HG02943 (cell line): ENCODE results near the gene RMDN2.

Experiments used
- ATAC-seq: cut with Tn5 transposase; IDR thresholded peaks from one replicate; pipeline ENCODE4 v1.9.1; 2021; ENCODE audit warnings: mild to moderate bottlenecking, low read depth, moderate library complexity; ENCODE audit not compliant: unreplicated experiment

RMDN2 gene, protein sequence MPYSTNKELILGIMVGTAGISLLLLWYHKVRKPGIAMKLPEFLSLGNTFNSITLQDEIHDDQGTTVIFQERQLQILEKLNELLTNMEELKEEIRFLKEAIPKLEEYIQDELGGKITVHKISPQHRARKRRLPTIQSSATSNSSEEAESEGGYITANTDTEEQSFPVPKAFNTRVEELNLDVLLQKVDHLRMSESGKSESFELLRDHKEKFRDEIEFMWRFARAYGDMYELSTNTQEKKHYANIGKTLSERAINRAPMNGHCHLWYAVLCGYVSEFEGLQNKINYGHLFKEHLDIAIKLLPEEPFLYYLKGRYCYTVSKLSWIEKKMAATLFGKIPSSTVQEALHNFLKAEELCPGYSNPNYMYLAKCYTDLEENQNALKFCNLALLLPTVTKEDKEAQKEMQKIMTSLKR

DNA sequence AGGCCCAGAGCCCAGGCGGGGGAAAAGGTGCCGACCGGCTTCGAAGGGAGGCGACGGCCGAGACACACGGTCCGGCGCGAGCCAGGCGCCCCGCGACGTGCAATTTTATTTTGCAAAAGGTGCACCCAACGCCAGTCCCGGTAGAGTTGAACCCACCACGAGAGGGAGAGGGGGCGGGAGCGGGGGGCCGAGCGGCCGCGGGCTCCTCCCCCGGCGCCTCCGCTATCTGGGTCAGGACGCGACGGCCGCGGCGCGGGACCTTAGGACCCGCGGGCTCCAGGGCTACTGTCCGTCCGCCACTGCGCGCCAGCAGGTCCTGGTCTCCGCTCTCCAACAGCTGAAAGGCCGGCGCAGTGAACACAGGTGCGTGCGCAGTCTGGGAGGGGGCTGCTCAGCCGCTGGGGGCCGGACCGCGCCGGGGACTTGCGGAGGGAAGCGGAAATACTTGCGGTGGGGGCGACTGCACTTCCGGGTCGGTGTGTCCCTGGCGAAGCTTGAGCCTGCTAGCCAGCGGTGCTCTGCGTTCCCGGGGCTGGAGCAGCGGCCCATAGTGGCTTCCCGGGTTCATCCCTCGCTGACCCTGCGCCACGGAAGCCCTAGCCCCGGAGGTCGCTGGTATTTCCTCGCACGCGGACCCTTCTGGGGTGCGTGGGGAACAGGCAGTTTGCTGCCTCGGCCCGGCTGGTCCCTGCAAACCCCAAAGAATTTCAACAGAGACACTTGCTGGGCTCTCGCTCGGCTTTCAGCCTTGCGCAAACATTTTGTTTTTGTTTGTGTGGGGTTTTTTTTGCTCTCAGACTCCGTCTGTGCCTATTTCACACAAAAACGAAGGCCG lies at the start of gene RMDN2:
Gene RMDN2, plus strand, starts transcription at position 225 of the 835 bp plus-strand sequence. CDS start 3,991 bp downstream, outside the sequence.
- ATAC-seq = peak; percentile 85

GRCh38 chr2:37875403-37875906 lies 49.6 kb upstream of the RMDN2 start:
- ATAC-seq = no peak

DNA sequence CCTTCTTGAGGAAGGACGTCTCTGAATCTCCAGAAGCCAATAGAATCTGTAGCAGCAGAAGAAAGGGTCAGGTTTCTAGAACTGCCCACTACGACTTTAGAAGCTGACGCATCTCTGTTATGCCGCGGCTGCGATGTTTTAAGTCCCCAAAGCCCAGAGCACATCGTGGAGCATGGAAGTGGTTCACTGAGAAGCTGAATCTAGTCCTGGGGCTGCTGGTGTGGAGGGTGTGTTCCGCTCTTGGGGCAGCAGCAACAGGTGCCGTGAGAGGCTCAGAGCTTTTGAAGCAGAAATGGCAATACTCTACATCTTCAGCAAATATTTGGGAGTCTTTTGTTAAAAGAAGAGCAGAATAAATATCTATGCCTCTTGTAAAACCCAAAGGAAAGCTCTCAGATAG lies 48.9 kb upstream of the RMDN2 start:
- ATAC-seq = no peak

- no peak for ATAC-seq
These were observed 47.4 kb upstream of the RMDN2 start for GRCh38 chr2:37877457-37878315.

DNA sequence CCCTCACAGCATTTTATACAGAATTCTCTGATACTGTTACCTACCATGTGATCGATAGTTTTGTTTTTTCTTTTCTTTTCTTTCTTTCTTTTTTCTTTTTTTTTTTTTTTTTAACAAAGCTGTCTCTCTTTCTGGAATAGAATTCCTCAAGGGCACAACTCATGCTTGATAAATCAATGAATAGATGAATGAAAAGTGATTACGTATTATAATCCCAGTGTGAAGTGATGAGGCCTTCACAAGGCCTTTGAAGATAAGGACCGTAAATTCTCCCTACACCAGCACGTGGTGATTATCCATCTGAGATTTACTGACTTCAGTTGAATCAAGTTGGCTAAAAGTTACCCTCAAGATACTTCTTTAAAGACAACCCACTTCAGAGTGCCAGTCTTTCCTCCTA lies 46.6 kb upstream of the RMDN2 start:
- ATAC-seq = no peak

- no peak for ATAC-seq
These were observed 44.5 kb upstream of the RMDN2 start for GRCh38 chr2:37880551-37880950.

DNA sequence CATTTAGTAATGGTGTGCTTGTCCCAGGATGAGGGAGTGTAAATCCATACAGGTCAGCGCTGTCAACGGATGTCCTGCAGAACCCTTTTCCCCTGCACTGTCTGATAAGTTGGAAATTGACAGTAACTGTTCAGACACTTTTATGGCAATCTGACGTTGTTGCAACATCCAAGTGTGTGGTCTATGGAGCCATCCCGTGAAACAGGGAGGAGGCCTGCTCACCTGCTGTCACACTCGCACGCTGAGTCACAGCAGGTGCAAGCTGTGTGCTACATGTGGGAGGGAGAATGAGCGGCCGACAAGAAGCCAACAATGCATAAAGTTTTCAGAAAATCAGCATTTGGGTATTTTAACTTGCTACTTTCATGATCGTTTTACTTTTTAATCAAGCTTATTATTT lies 43.7 kb upstream of the RMDN2 start:
- ATAC-seq = no peak

GRCh38 chr2:37882036-37882435 lies 43.1 kb upstream of the RMDN2 start:
- ATAC-seq = no peak

- ATAC-seq = no peak
These were observed 41.6 kb upstream of the RMDN2 start for GRCh38 chr2:37883518-37883917.

GRCh38 chr2:37885329-37885993 lies 39.6 kb upstream of the RMDN2 start:
- ATAC-seq = no peak

GRCh38 chr2:37886745-37887144 lies 38.3 kb upstream of the RMDN2 start:
- ATAC-seq = no peak

DNA sequence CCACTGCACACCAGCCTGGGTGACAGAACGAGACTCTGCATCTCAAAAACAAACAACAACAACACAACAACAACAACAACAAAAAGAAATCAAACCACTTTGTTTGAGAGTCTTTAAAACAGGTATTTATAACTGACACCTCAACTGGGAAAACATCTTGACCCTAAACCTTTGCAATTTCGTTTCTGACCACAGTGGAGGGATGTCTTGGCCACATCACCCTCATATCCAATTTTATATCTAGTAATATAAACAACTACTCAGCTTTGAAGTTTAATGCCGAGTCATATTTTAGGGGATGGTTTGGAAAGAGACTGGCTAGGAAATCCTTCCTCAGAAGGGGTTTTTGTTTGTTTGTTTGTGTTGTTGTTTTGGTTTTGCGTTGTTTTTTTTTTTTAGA lies 37.8 kb upstream of the RMDN2 start:
- ATAC-seq = no peak

DNA sequence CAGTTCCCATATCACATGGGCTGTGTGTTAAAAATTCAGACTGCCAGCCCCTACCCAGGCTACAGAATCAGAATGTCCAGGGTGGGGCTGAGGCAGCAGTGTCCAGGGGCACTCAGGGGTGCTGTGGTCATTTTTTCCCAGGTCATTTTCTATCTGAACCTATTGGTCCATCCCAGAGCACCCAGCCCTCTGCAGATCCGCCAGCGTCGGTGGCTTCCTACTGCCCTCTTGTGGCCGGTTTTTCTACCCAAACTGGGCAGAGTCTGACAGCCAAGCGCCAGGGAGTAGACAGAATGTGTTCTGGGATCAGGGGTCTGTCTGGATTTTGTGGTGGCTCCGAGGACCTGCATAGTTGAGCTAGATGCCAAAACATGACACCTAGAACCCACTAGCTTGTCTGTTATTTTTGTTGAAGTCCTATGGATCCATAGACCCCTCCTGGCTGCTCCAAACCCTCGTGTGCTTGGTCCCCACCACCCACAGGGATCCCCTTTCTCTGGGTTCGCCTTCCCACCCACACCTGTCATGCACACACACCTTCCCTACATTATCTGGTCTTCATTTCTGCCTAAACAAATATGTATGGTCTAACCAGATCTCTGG lies 34.1 kb upstream of the RMDN2 start:
- ATAC-seq = no peak

DNA sequence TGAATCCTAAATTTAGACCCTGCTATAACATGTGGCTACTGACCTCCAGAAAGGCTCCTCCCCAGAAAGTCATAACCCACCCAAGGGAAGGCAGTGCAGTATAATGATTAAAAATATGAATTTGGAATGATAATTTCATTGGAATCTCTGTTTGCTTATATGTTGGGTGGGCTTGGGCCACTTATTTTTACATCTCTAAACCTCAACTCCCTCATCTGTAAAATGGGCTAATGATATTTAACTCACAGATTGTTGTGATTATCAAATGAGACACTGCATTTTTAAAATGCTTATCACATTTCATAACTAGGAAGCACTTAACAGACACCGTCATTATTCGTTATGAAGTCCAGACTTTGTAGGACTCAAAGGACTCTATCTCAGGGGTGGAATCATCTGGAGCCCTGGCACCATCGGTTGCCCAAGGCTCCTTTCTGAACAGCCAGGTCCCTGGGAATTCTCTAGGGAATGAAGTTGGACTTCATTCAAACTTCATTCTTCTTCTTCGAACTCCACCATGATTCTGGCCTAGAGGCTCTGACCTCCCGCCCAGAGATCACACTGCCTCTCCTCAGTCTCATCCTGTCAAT lies 33.1 kb upstream of the RMDN2 start:
- ATAC-seq = no peak

DNA sequence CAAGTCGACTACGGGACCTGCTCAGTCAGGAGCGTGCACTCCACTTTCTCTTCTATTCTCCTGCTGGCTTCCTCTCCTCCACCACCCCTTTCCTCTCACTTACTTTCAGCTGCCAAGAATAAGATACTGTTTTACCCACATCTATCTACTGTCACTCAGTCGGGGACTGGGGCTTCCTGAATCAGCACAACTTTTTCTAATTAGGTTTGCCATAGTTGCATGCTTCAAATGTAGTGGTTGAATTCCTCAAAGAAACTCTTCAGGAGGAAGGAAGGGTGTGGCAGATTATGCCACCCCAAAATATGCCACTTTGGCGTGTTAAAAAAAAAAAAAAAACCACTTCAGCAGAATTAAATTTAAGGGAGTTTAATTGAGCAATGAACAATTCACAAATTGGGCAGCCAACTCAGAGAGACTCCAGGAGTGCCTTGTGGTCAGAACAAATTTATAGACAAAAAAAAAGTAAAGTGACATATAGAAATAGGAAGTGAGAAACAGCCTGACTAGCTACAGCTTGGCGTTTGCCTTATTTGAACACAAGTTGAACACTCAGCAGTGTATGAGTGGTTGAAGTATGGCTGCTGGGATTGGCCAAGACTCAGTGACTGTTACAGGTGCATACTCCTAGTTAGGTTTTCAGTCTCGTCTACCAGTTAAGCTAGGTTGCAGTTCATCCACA lies 32.5 kb upstream of the RMDN2 start:
- ATAC-seq = peak; percentile 79

- ATAC-seq = no peak
These were observed 31.8 kb upstream of the RMDN2 start for GRCh38 chr2:37893327-37893726.

DNA sequence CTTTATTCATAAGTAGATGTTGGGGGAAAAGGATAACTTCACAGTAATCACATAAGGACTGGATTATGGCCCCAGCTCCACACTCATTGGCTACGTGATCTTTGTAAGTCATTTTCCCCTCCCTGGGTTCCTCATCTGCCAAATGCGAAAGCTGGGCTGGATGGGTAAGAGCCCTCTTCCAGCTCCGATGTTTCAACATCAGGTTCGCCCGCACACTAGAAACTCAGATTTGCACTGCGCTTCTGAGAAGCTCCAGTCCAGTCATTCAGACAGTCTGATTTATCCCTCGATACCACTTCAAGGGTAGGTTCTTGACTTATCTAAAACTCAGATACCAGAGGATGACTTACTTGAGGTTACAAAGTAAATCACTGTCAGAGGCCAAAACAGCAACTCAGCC lies 31.0 kb upstream of the RMDN2 start:
- ATAC-seq = no peak

GRCh38 chr2:37894601-37895000 lies 30.5 kb upstream of the RMDN2 start:
- ATAC-seq = no peak

GRCh38 chr2:37895140-37895539 lies 29.9 kb upstream of the RMDN2 start:
- ATAC-seq = no peak
